Measurements from ENCODE around the gene GPR150. TPM values are rescaled to one million over a fixed set of nuclear protein-coding genes. Genes with fewer than 3 reads are reported as not detected.

GPR150 gene
- polyA plus RNA-seq, 1 of the 3 experiments (the other 2 are of a cell fraction), result 0.07 TPM

DNA sequence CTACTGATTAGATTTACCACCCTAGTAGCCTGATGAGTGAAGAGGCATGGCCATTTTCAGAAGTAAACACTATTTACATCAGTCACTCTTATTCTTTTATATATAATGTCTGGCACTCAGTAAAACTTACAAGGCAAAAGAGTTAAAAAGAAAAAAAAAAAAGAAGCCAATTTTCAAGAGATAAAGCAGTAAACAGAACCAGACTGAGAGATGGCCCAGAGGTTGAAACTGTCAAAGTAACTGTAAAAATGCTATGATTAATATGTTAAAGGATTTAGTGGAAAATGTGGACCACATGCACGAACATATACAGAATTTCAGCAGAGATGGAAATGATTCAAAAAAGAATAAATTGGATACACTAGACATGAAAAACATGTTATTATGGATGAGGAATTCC lies 6.4 kb upstream of the GPR150 start:
- Histone ChIP-seq H3K27ac (ENCODE audit: low read depth in 2 of 2, low read length in 1 of 2) (no peak overlapping the region), H4K20me1 (ENCODE audit: insufficient read depth) (no peaks in the 10 kb centered on the region), H3K27me3 (ENCODE audit: insufficient read depth) (no peaks in the 10 kb centered on the region), H3K4me3 (ENCODE audit: low read depth in 2 of 2, low read length in 1 of 2) (no peak overlapping the region), H3K9me2 (no peaks in the 10 kb centered on the region), H3K4me2 (no peak overlapping the region), H3F3A (replicated peaks; ENCODE audit: insufficient read depth) (no peaks in the 10 kb centered on the region), H3K36me3 (replicated peaks in 1 of 2; ENCODE audit: control insufficient read depth in 1 of 2, insufficient read depth in 2 of 2, low read length in 1 of 2) (peaks cover 0 to 5% of the 10 kb centered on the region in 2 experiments), H3K4me1 (ENCODE audit: control insufficient read depth in 1 of 2, insufficient read depth in 2 of 2, low read depth in 1 of 2, low read length in 1 of 2) (no peaks in the 10 kb centered on the region; a peak in 1 of 4 replicates), H3K79me2 (ENCODE audit: insufficient read depth) (no peaks in the 10 kb centered on the region), H3K9ac (no peak overlapping the region), H3K9me3 (no peaks in the 10 kb centered on the region), H2AFZ (ENCODE audit: low read depth) (no peak overlapping the region)
- no peak for TF ChIP-seq SIN3A (IDR thresholded peaks at IDR 0.05; ENCODE audit: borderline replicate concordance, low read depth, low read length)
- no peak for TF ChIP-seq RXRA (IDR thresholded peaks at IDR 0.05; ENCODE audit: borderline replicate concordance, low read depth)
- TF ChIP-seq NRF1 (IDR thresholded peaks at IDR 0.05; ENCODE audit: low read depth, low read length), result no peak
- POLR2A ChIA-PET, result no interaction called here
- DNase-seq, result no peak
- WGBS (ENCODE audit: low lambda C conversion rate), result 95% methylated on average over 1 of the region's 1 CpG
- CTCF ChIA-PET, result no interaction called here

DNA sequence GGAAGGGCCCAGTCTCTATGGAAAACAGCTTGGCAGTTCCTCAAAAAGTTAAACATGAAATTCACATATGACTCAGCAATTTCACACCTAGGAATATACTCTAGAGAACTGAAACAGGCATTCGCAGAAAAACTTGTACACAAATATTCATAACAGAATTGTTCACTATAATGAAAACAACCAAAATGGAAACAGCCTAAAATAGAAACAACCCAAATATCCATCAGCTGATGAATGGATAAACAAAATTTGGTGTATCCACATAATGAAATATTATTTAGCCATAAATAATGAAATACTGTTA lies 4.8 kb upstream of the GPR150 start:
- no peak for DNase-seq
- TF ChIP-seq RXRA (IDR thresholded peaks at IDR 0.05; ENCODE audit: borderline replicate concordance, low read depth) (no peak), RAD21 (IDR thresholded peaks at IDR 0.05; ENCODE audit: low read length) (no peak), RFX5 (IDR thresholded peaks at IDR 0.05; ENCODE audit: low read length) (no peak), GATA2 (CRISPR knock-in tag; IDR thresholded peaks at IDR 0.05) (no peak), MEF2A (IDR thresholded peaks at IDR 0.05; ENCODE audit: borderline replicate concordance, low read depth) (no peak), USF1 (IDR thresholded peaks at IDR 0.05; ENCODE audit: borderline replicate concordance, low read depth) (no peak)
- TF ChIP-seq, protein P1, sequence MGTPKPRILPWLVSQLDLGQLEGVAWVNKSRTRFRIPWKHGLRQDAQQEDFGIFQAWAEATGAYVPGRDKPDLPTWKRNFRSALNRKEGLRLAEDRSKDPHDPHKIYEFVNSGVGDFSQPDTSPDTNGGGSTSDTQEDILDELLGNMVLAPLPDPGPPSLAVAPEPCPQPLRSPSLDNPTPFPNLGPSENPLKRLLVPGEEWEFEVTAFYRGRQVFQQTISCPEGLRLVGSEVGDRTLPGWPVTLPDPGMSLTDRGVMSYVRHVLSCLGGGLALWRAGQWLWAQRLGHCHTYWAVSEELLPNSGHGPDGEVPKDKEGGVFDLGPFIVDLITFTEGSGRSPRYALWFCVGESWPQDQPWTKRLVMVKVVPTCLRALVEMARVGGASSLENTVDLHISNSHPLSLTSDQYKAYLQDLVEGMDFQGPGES (IDR thresholded peaks at IDR 0.05; ENCODE audit: low read depth, low read length), result no peak
- H3K27me3 ChIP-seq (ENCODE audit: insufficient read depth), result no peaks in the 10 kb centered on the region
- no peaks in the 10 kb centered on the region for H4K20me1 ChIP-seq (ENCODE audit: insufficient read depth)
- H3K4me1 ChIP-seq (ENCODE audit: control insufficient read depth in 1 of 2, insufficient read depth in 2 of 2, low read depth in 1 of 2, low read length in 1 of 2), result peaks cover 0 to 2% of the 10 kb centered on the region in 2 experiments; a peak in 2 of 4 replicates
- no peak overlapping the region for H2AFZ ChIP-seq (ENCODE audit: low read depth)
- CTCF ChIA-PET, result no interaction called here
- H3K9me3 ChIP-seq, result no peaks in the 10 kb centered on the region
- no peak overlapping the region for H3K9ac ChIP-seq
- H3K4me3 ChIP-seq (ENCODE audit: low read depth in 2 of 2, low read length in 1 of 2), result no peak overlapping the region
- H3F3A ChIP-seq (replicated peaks; ENCODE audit: insufficient read depth), result no peaks in the 10 kb centered on the region
- H3K9me2 ChIP-seq, result no peaks in the 10 kb centered on the region
- POLR2A ChIA-PET, result no interaction called here
- 100% methylated on average over 1 of the region's 1 CpG for WGBS (ENCODE audit: low lambda C conversion rate)
- H3K4me2 ChIP-seq, result no peak overlapping the region
- H3K27ac ChIP-seq (ENCODE audit: low read depth in 2 of 2, low read length in 1 of 2), result no peak overlapping the region
- H3K79me2 ChIP-seq (ENCODE audit: insufficient read depth), result no peaks in the 10 kb centered on the region
- peaks cover 0 to 5% of the 10 kb centered on the region in 2 experiments for H3K36me3 ChIP-seq (replicated peaks in 1 of 2; ENCODE audit: control insufficient read depth in 1 of 2, insufficient read depth in 2 of 2, low read length in 1 of 2)

DNA sequence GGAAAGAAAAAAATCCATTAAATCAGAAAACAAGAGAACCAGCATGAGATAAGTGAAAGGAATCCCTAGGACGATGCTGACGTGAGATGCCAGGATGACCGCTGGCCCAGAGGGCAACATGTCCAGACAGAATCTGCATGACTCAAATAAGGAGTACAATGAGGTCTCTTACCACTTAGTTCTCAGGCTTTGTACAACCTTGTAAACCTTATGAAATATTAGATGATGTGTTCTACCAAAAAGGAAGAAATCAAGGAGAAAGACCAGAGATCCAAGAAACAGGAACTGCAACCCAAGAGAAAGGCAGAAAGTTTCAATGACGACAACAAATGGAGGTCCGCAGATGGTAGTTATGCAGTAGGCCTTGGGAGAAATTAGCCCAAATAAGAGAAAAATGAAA lies 2.8 kb upstream of the GPR150 start:
- no peak overlapping the region for H3K4me2 ChIP-seq
- no peak overlapping the region for H3K27ac ChIP-seq (ENCODE audit: low read depth in 2 of 2, low read length in 1 of 2)
- POLR2A ChIA-PET, result no interaction called here
- no peak overlapping the region for H3K4me3 ChIP-seq (ENCODE audit: low read depth in 2 of 2, low read length in 1 of 2)
- peaks cover 0 to 5% of the 10 kb centered on the region in 2 experiments for H3K36me3 ChIP-seq (replicated peaks in 1 of 2; ENCODE audit: control insufficient read depth in 1 of 2, insufficient read depth in 2 of 2, low read length in 1 of 2)
- DNase-seq, result no peak
- TF ChIP-seq SIN3A (IDR thresholded peaks at IDR 0.05; ENCODE audit: borderline replicate concordance, low read depth, low read length) (no peak), CHD2 (IDR thresholded peaks at IDR 0.05; ENCODE audit: low read length, partially characterized antibody) (no peak), JUND (IDR thresholded peaks at IDR 0.05) (no peak)
- TF ChIP-seq, protein P2, sequence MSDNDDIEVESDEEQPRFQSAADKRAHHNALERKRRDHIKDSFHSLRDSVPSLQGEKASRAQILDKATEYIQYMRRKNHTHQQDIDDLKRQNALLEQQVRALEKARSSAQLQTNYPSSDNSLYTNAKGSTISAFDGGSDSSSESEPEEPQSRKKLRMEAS (IDR thresholded peaks at IDR 0.05; ENCODE audit: low read depth), result no peak
- no peaks in the 10 kb centered on the region for H3K27me3 ChIP-seq (ENCODE audit: insufficient read depth)
- peak overlapping the region; percentile 29 for H2AFZ ChIP-seq (ENCODE audit: low read depth)
- no peaks in the 10 kb centered on the region for H3K79me2 ChIP-seq (ENCODE audit: insufficient read depth)
- H3K9ac ChIP-seq, result no peak overlapping the region
- H3K9me2 ChIP-seq, result no peaks in the 10 kb centered on the region
- H3F3A ChIP-seq (replicated peaks; ENCODE audit: insufficient read depth), result no peaks in the 10 kb centered on the region
- WGBS (ENCODE audit: low lambda C conversion rate), result 99% methylated on average over 5 of the region's 5 CpGs
- H4K20me1 ChIP-seq (ENCODE audit: insufficient read depth), result no peaks in the 10 kb centered on the region
- H3K4me1 ChIP-seq (ENCODE audit: control insufficient read depth in 1 of 2, insufficient read depth in 2 of 2, low read depth in 1 of 2, low read length in 1 of 2), result peaks cover 0 to 3% of the 10 kb centered on the region in 2 experiments; a peak in 2 of 4 replicates
- CTCF ChIA-PET, result no interaction called here
- no peaks in the 10 kb centered on the region for H3K9me3 ChIP-seq
